Measurements from ENCODE around the gene MLLT10.

Gene MLLT10

GRCh38 chr10:21749788-21750187 is 215.8 kb downstream of the MLLT10 start:
- DNase-seq: no peak

GRCh38 chr10:21750424-21750823 is 216.4 kb downstream of the MLLT10 start:
- DNase-seq: no peak

GRCh38 chr10:21751341-21752310 is 217.6 kb downstream of the MLLT10 start:
- no peak for DNase-seq

- DNase-seq: no peak
Measured at GRCh38 chr10:21753497-21754270, 219.7 kb downstream of the MLLT10 start.

- DNase-seq: no peak
Measured at GRCh38 chr10:21754410-21755011, 220.5 kb downstream of the MLLT10 start.

- DNase-seq: no peak
Measured at GRCh38 chr10:21756707-21757106, 222.7 kb downstream of the MLLT10 start.

GRCh38 chr10:21757185-21757901 is 223.3 kb downstream of the MLLT10 start:
- DNase-seq: no peak

- no peak for DNase-seq
Measured at GRCh38 chr10:21758239-21758638, 224.2 kb downstream of the MLLT10 start.

GRCh38 chr10:21758696-21759095 is 224.7 kb downstream of the MLLT10 start:
- DNase-seq: no peak

GRCh38 chr10:21759232-21759631 is 225.2 kb downstream of the MLLT10 start:
- DNase-seq: no peak

GRCh38 chr10:21760332-21760731 is 226.3 kb downstream of the MLLT10 start:
- no peak for DNase-seq

GRCh38 chr10:21764466-21765189 is 230.6 kb downstream of the MLLT10 start:
- DNase-seq: no peak

- no peak for DNase-seq
Measured at GRCh38 chr10:21769041-21769440, 235.0 kb downstream of the MLLT10 start.

GRCh38 chr10:21771219-21771618 is 237.2 kb downstream of the MLLT10 start:
- DNase-seq: no peak

- no peak for DNase-seq
Measured at GRCh38 chr10:21776883-21777282, 242.9 kb downstream of the MLLT10 start.

- no peak for DNase-seq
Measured at GRCh38 chr10:21791276-21791675, 257.2 kb downstream of the MLLT10 start.

Measured in cerebellar nuclear complex (tissue), 1 donor.